Epidermal melanocyte (primary cell): ENCODE measurements around the gene CREB1.
"Not testable (repeated sequence)": the region's sequence is repeated elsewhere in the genome, so short reads cannot be mapped to it uniquely, and the experiment has no call there.

Source experiments
- DNase-seq: peaks from one replicate; pipeline ENCODE4 v3.0.0; 2011; ENCODE audit warnings: low spot score; ENCODE audit not compliant: insufficient read length

The CREB1 gene

DNA sequence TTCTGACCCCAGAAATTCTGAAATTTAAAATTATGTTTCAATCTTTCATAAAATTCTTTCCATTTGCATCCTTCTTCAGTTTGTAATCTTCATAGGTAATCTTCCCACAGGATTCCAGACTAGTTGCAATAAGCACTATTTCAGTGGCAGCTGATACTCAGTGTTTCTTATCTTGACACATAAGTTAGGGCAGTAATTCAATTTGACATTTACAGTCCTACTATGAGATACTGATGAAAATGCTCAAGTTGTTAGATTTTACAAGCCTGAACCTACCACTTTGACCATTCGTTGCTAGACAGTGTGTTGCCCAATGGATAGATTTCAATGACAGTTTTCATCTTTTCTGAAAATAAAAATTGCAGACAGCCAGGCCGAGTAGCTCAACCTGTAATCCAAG is 85.1 kb downstream of the CREB1 start:
- DNase-seq: no peak

DNA sequence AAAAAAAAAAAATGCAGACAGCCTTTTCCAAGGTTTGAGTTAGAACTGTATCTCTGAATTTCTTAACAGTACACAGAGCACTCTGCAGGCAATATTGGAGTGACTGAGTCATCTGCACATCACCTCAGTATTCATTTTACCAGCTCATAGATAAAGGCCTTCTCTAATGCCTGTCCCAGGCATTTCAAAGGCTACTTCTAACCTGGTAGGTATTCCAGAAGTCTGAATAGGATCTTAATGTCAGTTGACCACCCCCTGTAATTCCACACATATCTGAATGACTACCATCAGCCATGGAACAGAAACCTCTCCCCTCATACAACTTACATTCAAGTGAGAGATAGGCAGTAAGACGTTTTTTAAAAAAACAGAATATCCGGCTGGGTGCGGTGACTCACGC is 86.4 kb downstream of the CREB1 start:
- no peak for DNase-seq

DNA sequence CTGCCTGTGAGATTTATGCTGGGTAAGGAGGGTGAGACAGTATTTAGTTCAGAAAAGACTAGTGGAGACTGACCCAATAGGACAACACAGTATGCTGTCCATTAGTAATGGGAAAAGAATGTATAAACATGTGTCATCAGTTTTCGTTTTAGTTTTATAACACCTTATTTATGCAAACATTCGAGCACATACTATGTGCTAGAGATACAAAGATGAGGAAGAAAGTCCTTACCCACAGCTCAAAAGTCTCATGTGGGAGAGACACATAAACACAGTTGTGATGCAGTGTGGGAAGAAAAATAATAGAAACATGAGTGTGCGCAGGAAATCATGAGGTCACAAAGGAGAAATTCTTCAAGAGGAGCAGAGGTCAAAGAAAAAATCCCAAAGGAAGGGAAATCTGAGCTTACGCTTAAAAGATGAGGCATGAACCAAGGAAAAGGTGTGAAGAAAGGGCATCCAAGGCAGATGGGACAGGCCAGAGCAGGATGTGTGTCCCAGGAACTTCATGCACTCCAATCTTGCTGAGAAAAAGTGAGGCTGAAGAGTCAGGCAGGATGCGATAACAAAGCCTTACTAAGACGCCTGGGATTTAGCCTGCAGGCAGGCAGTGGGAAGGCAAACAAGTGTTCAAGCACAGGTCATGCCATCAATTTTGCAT is 87.4 kb downstream of the CREB1 start:
- peak; percentile 70 for DNase-seq

DNA sequence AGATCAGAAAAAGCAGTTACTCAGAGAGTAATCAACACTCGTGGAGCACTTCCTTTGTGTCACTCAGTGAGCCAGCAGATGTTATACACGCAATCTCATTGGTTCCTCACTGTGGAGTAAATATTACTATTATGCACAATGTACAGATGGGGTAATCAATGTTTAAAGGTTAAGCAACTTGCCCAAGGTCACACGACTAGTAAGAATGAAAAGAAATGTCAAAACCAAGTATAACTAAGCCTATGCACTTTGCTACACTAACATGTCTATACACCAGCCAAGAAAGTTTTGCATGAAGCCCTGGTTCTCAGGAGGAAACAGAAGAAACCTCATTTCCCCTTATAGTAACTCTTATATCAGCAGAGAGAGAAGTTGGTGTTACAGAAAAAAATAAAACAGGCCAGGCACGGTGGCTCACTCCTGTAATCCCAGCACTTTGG is 90.0 kb downstream of the CREB1 start:
- no peak for DNase-seq

DNA sequence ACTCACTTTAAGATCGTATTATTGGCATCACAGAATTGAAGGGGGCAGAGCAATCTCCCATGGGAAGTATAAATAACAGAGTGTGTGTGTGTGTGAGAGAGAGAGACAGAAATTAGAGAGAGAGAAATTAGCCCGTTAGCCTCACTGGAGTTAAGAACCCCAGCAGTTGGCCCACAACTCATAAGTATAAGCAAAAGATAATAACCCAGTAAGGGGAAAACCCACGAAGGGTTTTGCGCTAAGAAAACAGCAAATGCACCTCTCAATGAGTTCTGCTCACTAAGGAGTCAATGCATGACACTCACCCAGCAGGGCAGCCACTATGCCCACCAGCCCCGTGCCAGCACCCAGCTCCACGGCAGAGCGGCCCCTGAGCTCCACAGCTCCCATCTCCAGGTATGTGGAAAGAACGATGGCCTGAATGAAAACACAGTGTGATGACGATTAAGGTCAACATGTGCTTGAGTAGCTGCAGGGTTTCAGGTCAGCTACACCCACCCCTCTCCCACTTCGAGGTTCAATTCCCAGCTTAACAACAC is 91.8 kb downstream of the CREB1 start:
- DNase-seq: no peak

DNA sequence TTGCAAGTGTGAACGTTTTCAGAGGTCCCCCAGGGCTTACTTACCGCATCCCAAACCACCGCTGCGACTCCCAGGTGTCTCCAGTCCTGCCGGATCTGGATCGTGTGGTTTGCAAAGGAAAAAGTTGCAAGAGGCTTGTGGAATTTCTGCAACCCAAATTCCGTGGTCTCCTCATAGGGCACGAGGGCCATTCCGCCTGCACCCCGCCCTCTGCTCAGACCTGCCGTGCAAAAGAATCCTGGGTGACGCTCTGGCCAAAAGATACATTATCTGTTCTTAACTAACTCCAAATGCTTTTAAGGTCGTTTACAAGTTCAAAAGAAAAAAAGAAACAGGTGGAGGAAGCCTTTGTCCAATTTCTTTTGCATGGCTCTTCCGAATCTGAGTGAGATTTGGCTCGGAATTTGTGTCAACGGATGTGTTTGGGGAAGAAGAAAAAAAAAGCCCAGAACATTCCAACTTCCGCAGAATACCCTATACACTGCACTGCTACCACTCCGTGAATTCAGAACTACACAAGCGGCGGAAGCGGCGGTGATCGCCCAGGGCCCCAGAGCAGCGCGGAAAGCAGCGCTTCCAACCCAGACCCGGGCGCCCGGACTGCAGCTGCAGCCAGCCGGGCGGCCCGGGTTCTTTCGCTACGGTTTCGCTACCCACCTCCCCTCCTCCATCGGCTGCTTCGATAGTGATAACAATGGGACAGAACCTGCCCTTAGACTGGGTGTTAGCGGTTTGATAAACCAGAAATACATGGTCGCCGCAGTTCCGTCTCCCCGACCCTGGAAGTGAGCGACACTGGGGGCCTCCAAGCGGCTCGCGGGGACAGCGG is 94.6 kb downstream of the CREB1 start:
- DNase-seq: peak; percentile 18

DNA sequence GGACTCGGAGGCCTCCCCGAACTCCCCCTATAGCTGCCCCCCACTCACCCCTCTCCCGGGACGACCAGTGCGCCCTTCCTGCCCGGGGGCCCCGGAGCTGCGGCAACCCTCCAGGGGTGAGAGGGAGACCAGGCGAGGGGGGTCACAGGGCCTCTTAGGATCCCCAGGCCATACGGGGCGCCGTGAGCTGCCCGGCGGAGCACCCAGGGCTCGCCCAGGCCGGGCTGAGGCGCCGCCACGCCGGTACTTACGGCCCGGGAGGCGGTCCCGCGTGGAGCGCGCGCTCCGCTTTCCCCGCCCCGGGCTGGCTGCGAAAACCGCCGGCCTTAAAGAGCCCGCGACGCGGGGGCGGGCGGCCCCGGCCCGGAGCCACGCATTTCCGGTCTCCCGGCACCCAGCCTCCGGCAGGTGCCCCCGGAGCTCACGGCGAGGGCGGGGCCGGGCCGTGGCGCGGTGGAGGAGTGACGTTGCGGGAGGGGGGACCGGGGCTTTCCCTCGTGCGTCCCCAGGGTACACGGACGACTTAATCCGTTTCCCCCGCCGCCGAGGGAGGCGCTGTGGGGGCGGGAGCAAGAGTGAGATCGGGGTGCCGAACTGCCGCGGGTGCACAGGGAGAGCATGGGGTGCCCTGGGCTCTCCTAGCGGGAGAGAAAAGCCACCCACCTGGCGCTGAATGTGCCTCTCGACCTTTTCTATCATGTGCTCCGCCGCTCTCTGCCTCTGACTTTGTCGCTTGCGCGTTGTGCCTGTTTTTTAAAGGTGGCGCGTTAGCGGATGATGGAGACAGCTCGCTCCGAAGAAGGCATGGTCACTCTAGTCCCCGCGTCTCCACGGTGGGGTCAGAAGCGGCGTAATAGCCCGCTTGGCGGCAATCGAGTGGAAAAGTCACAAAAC is 95.5 kb downstream of the CREB1 start, which contains the start of gene METTL21A:
METTL21A (minus strand) TSS at position 381 of the 894 bp plus-strand sequence. CDS start 1,019 bp downstream, outside the sequence.
- DNase-seq: peak; percentile 69

DNA sequence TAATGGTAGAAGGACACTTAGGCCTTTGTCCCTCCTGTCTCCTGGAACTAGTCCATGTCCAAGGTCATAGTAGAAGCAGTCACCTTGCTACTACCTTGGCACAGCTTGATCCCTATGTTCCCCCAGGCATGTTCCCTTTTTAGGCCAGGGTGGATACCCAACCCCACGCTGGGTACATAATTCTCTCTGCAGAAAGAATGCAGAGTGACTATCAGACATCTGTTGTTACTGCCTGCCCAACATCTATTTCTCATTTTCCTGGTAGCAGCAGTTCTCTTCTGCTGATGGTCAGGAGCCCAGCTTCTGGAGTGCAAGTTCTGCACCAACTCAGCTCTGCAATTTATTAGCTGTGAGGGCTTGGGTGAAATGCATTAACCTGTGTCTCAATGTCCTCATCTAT is 99.8 kb downstream of the CREB1 start:
- DNase-seq: no peak

DNA sequence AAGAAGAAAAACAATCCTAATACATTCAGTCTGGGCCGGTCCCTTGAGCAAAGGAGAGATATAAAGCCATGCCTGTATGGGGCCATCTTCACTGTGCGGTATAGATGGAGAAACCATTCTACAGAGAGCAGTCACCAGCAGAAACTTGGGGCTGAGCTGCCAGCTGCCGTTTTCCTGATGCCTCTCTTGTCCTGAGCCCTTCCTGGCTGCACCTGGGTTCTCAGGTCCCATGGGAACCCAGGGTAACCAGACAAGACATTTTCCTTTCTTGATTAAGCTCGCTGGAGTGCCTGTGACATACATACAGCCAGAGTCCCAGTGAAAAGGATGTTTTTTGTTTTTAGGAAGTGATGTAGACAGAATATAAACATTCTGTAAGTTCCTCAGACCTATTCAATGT is 100.7 kb downstream of the CREB1 start:
- DNase-seq: no peak

DNA sequence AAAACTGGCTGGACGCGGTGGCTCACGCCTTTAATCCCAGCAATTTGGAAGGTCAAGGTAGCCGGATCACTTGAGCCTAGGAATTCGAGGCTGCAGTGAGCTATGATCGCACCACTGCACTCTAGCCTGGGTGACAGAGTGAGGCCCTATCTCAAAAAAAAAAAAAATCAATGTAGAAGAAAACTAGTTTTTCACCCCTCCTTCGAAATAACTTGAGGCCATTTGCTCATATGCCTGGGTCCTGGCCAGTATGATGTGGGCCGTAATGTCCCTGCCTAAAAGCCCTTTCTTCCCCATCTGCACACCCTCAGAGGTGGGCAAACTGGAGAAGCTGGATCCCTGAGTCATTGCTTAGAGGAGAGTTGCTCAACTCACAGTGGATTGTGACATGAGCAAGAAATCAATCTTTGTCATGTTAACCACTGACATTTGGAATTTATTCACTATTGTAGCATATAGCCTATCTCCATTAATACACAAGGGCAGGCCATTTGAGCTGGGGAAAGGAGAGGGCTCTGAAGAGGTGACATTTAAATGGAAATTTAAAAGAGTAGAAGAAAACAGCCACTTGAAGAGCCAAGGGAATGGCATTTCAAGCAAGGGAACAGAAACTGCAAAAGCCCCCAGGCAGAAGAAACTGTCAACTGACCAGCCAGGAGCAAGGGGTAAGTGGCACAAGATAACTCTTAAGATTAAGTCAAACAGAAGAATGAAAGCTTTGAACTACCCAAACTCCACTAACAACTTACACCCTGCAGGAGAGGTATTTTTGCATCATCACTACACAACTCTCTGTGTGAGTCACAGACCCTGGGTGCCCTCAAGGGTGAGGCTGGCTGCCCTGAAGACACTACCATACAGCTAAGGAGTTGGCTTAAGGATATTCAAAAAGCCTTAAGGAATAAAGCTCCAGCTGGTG is 103.1 kb downstream of the CREB1 start:
- no peak for DNase-seq

DNA sequence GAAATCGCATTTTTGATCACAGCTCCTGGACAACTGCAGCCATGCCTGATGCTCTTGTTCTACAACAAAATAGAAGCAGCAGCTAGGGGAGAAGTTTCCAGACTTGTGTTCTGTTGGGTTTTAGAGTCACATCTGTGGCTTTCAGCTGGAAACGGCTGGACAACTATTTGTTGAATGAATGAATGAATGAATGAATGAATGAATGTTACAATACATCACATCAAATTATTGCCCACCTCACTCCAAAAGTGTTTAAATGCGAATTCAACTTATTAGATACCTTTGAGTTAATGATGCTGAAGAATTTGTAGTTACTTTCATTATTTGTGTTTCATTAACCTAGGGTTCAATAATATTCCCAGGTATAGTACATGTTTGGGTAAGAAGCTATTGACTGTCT is 103.9 kb downstream of the CREB1 start:
- no peak for DNase-seq

DNA sequence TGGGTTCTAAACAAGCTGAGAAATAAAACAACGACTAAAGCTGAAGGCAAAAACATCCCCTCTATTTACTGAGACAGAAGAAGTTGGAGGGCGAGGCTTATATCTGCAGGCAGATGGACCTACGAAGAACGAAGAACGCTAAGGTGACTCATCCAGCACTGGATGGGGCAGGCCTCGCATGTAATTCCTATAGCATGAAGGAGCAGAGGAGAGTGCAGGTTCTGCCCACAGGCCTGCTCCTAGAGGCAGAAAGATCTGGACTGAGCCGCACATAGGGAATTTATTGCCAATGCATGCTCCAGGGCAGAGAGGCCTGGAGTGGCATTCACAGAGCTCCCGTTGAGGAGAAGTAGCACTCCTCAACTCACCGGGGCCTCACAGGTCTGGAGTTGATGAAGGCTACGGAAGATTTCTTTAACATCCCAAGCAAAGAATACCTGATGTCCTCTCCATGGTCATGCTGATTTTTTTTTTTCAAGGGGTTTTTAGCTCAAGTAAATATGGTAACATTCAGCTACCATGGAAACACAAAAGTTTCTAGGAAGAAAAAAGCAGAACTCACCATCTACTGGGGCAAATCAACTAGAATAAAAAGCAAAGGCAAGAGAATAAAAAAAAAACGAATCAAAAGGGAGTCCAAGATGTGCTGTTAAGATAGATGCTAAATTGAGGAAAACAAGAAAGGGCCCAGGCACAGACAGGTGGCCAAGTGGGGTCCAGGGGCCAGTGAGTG is 105.9 kb downstream of the CREB1 start:
- DNase-seq: no peak

DNA sequence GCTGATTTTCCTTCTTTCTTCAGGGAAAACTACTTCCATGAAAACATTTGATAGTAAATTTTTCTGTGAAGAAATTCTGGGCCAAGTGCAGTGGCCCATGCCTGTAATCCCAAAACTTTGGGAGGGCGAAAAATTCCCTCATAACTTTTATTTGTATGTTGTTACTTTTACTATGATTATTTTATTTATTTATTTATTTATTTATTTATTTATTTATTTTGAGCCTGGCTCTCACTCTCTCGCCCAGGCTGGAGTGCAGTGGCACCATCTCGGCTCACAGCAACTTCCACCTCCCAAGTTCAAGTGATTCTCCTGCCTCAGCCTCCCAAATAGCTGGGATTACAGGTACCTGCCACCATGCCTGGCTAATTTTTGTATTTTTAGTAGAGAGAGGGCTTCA is 109.5 kb downstream of the CREB1 start:
- not testable (repeated sequence) for DNase-seq

DNA sequence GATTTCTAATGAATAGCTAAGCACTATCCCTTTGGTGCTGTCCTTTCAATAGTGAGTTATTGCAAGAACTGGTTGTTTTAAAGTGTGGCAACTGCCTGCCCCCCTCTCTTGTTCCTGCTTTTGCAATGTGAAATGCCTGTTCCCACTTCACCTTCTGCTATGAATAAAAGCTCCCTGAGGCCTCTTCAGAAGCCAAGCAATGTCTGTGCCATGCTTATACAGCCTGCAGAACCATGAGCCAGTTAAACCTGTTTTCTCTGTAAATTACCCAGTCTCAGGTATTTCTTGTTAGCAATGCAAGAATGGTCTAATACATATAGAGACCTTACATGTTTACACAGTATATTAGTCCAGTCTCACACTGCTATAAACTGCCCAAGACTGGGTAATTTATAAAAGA is 110.4 kb downstream of the CREB1 start:
- DNase-seq: no peak

DNA sequence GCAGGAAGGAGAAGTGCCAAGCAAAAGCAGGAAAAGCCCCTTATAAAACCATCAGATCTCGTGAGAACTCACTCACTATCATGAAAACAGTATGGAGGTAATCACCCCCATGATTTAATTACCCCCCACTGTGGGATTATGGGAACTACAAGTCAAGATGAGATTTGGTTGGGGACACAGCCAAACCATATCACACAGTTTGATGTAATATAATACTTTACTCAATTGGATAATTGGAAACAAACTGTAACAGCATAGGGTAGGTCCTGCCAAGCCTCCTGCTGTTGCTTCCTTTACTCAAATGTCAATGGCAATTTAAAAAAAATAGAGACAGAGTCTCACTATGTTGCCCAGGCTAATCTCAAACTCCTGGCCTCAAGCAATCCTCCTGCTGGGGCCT is 110.9 kb downstream of the CREB1 start:
- no peak for DNase-seq

DNA sequence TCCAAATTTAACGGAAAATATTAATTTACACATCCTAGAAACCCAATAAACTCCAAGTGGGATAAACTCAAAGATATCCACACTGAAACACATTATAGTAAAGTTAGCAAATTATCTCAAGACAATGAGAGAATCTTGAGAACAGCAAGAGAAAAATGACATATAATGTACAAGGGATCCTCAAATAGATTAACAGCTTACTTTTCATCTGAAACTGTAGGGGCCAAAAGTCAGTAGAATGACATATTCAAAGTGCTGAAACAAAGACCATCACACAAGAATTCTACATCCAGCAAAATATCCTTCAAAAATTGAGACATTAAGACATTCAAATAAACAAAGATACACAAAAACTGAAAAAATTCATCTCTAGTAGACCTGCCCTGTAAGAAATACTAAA is 114.1 kb downstream of the CREB1 start:
- DNase-seq: no peak

DNA sequence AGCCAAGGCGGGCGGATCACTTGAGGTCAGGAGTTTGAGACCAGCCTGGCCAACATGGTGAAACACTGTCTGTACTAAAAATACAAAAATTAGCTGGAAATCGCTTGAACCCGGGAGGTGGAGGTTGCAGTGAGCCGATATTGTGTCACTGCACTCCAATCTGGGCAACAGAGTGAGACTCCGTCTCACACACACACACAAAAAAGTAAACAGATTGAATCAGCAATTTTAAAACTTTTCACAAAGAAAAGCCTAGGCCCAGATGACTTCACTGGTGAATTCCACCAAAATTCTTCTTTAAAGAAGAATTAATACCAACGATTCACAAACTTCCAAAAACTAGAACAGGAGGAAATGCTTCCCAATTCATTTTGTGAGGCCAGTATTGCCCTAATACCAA is 116.8 kb downstream of the CREB1 start:
- DNase-seq: not testable (repeated sequence)
